ENCODE results near the gene WDR81. TPM values are rescaled to one million over a fixed set of nuclear protein-coding genes. Genes with fewer than 3 reads are reported as not detected.

The WDR81 gene
- total and polyA plus RNA-seq, 10 of the 15 experiments (the other 5 are each of a cell fraction or from before 2014, with no cell fraction given): 0.13 to 22.4 (median 7.3) TPM; not detected in 1

DNA sequence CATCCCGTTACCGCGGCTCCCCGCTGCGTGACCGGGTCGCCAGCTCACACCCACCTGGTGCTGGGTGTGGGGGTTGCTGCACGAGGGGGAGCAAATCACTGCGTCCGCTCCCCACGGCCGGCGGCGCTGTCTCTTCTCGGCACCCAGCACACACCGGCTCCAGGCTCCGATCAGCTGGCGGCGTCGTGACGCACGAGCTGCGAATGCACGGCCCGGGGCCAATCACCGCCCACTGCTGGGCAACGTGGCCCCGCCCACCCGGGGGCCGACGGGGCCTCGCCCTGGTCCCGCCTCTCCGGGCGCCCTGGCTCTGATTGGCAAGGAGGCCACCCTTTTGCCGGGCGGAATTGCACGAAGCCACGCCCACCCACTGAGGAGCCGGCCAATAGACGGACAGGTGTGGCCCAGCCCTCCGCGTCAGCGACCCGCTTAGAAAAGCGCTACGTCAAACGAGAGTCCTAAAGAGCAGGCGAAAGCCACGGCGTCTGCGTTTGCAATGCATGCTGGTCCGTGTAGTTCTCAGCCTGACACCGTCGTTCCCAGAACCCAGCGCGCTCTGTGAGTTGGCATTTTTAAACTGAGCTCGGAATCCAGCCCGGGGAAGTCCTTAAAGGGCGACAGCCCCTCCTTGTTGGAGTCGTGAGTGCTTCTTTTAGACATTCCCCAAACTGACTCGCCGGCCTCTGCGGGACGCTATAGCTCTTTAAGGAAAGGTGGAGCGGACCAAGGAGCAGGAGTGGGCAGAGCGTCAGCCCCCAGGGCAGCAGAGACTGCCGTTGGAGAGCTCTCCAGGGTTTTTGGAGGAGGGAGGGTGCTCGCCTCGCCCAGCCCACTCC is 8.2 kb upstream of the WDR81 start (continued):
- TF ChIP-seq MEF2A (IDR thresholded peaks at IDR 0.05; ENCODE audit: insufficient read depth, low read depth, low read length): no peak
- no peak for TF ChIP-seq TARDBP (IDR thresholded peaks at IDR 0.05; ENCODE audit: borderline replicate concordance)
- TF ChIP-seq PML (IDR thresholded peaks at IDR 0.05; ENCODE audit: low read length): no peak; the same call in 1 of the 2 replicates
- TF ChIP-seq ZSCAN29 (IDR thresholded peaks at IDR 0.05): no peak
- TF ChIP-seq RUNX3 (IDR thresholded peaks at IDR 0.05; ENCODE audit: low read length): no peak
- TF ChIP-seq MTA3 (IDR thresholded peaks at IDR 0.05; ENCODE audit: borderline replicate concordance, low read length): no peak
- TF ChIP-seq ASH2L (IDR thresholded peaks at IDR 0.05; ENCODE audit: borderline replicate concordance, low read depth): no peak
- no peak for TF ChIP-seq ZNF622 (IDR thresholded peaks at IDR 0.05)
- peak; percentile 98 for TF ChIP-seq SIN3A (IDR thresholded peaks at IDR 0.05; ENCODE audit: low read depth, low read length)
- no peak for TF ChIP-seq STAT3 (IDR thresholded peaks at IDR 0.05; ENCODE audit: low read depth, low read length)
- peak; percentile 41 to 63 for TF ChIP-seq EGR1 (IDR thresholded peaks at IDR 0.05; ENCODE audit: borderline replicate concordance in 1 of 2, low read depth in 2 of 2, low read length in 2 of 2)
- TF ChIP-seq, protein P1, sequence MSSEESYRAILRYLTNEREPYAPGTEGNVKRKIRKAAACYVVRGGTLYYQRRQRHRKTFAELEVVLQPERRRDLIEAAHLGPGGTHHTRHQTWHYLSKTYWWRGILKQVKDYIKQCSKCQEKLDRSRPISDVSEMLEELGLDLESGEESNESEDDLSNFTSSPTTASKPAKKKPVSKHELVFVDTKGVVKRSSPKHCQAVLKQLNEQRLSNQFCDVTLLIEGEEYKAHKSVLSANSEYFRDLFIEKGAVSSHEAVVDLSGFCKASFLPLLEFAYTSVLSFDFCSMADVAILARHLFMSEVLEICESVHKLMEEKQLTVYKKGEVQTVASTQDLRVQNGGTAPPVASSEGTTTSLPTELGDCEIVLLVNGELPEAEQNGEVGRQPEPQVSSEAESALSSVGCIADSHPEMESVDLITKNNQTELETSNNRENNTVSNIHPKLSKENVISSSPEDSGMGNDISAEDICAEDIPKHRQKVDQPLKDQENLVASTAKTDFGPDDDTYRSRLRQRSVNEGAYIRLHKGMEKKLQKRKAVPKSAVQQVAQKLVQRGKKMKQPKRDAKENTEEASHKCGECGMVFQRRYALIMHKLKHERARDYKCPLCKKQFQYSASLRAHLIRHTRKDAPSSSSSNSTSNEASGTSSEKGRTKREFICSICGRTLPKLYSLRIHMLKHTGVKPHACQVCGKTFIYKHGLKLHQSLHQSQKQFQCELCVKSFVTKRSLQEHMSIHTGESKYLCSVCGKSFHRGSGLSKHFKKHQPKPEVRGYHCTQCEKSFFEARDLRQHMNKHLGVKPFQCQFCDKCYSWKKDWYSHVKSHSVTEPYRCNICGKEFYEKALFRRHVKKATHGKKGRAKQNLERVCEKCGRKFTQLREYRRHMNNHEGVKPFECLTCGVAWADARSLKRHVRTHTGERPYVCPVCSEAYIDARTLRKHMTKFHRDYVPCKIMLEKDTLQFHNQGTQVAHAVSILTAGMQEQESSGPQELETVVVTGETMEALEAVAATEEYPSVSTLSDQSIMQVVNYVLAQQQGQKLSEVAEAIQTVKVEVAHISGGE (CRISPR knock-in tag; IDR thresholded peaks at IDR 0.05): no peak
- TF ChIP-seq HDGF (IDR thresholded peaks at IDR 0.05): no peak; the same call in 1 of the 2 replicates
- no peak for TF ChIP-seq YBX1 (IDR thresholded peaks at IDR 0.05)
- TF ChIP-seq, protein P2, sequence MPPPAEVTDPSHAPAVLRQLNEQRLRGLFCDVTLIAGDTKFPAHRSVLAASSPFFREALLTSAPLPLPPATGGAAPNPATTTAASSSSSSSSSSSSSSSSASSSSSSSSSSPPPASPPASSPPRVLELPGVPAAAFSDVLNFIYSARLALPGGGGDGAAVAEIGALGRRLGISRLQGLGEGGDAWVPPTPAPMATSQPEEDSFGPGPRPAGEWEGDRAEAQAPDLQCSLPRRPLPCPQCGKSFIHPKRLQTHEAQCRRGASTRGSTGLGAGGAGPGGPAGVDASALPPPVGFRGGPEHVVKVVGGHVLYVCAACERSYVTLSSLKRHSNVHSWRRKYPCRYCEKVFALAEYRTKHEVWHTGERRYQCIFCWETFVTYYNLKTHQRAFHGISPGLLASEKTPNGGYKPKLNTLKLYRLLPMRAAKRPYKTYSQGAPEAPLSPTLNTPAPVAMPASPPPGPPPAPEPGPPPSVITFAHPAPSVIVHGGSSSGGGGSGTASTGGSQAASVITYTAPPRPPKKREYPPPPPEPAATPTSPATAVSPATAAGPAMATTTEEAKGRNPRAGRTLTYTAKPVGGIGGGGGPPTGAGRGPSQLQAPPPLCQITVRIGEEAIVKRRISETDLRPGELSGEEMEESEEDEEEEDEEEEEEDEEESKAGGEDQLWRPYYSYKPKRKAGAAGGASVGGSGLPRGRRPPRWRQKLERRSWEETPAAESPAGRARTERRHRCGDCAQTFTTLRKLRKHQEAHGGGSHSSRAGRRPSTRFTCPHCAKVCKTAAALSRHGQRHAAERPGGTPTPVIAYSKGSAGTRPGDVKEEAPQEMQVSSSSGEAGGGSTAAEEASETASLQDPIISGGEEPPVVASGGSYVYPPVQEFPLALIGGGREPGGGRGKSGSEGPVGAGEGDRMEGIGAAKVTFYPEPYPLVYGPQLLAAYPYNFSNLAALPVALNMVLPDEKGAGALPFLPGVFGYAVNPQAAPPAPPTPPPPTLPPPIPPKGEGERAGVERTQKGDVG (CRISPR knock-in tag; IDR thresholded peaks at IDR 0.05): no peak
- TF ChIP-seq NFIC (IDR thresholded peaks at IDR 0.05; ENCODE audit: low read depth, low read length): no peak
- no peak for TF ChIP-seq BRCA1 (IDR thresholded peaks at IDR 0.05; ENCODE audit: low read depth, low read length)
- TF ChIP-seq, protein P3, sequence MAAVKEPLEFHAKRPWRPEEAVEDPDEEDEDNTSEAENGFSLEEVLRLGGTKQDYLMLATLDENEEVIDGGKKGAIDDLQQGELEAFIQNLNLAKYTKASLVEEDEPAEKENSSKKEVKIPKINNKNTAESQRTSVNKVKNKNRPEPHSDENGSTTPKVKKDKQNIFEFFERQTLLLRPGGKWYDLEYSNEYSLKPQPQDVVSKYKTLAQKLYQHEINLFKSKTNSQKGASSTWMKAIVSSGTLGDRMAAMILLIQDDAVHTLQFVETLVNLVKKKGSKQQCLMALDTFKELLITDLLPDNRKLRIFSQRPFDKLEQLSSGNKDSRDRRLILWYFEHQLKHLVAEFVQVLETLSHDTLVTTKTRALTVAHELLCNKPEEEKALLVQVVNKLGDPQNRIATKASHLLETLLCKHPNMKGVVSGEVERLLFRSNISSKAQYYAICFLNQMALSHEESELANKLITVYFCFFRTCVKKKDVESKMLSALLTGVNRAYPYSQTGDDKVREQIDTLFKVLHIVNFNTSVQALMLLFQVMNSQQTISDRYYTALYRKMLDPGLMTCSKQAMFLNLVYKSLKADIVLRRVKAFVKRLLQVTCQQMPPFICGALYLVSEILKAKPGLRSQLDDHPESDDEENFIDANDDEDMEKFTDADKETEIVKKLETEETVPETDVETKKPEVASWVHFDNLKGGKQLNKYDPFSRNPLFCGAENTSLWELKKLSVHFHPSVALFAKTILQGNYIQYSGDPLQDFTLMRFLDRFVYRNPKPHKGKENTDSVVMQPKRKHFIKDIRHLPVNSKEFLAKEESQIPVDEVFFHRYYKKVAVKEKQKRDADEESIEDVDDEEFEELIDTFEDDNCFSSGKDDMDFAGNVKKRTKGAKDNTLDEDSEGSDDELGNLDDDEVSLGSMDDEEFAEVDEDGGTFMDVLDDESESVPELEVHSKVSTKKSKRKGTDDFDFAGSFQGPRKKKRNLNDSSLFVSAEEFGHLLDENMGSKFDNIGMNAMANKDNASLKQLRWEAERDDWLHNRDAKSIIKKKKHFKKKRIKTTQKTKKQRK (IDR thresholded peaks at IDR 0.05; ENCODE audit: low read depth, low read length): peak; percentile 60; the same call in 1 of the 2 replicates
- TF ChIP-seq ZNF217 (IDR thresholded peaks at IDR 0.05): no peak

All from GM12878 (cell line).